HG03378 (cell line): Measurements from ENCODE around the gene STX16.

Experiments
- ATAC-seq: cut with Tn5 transposase; IDR thresholded peaks from one replicate; pipeline ENCODE4 v1.9.1; 2021; ENCODE audit warnings: mild to moderate bottlenecking, moderate library complexity; ENCODE audit not compliant: unreplicated experiment

STX16 gene

GRCh38 chr20:58673119-58673518 is 22.0 kb downstream of the STX16 start:
- ATAC-seq, result no peak

GRCh38 chr20:58675146-58675584 is 24.1 kb downstream of the STX16 start:
- no peak for ATAC-seq

GRCh38 chr20:58675641-58676040 is 24.6 kb downstream of the STX16 start:
- no peak for ATAC-seq

GRCh38 chr20:58676161-58676560 is 25.1 kb downstream of the STX16 start:
- no peak for ATAC-seq

- ATAC-seq, result no peak
These were observed 26.1 kb downstream of the STX16 start for GRCh38 chr20:58677079-58677604.

- ATAC-seq, result no peak
These were observed 26.7 kb downstream of the STX16 start for GRCh38 chr20:58677808-58678207.

GRCh38 chr20:58678806-58679205 is 27.7 kb downstream of the STX16 start:
- no peak for ATAC-seq

GRCh38 chr20:58682656-58683531 is 31.8 kb downstream of the STX16 start:
- ATAC-seq, result no peak

- no peak for ATAC-seq
These were observed 33.2 kb downstream of the STX16 start for GRCh38 chr20:58684291-58684690.

GRCh38 chr20:58685988-58686387 is 34.9 kb downstream of the STX16 start:
- ATAC-seq, result no peak

GRCh38 chr20:58688414-58688813 is 37.3 kb downstream of the STX16 start:
- ATAC-seq, result no peak

GRCh38 chr20:58688840-58689239 is 37.8 kb downstream of the STX16 start:
- no peak for ATAC-seq

- ATAC-seq, result no peak
These were observed 39.5 kb downstream of the STX16 start for GRCh38 chr20:58690396-58691135.

GRCh38 chr20:58691773-58692578 is 40.9 kb downstream of the STX16 start:
- no peak for ATAC-seq

GRCh38 chr20:58692579-58693225 is 41.6 kb downstream of the STX16 start, which contains the start of gene NPEPL1:
Gene NPEPL1 (plus strand): TSS chr20:58692800. CDS start chr20:58692901, 101 bp downstream.
- ATAC-seq, result no peak

GRCh38 chr20:58693226-58694006 is 42.3 kb downstream of the STX16 start:
- no peak for ATAC-seq

- ATAC-seq, result no peak
These were observed 43.4 kb downstream of the STX16 start for GRCh38 chr20:58694241-58695083.

GRCh38 chr20:58695084-58695722 is 44.1 kb downstream of the STX16 start:
- no peak for ATAC-seq
